ENCODE data around the gene MPZL3. TPM values are rescaled to one million over a fixed set of nuclear protein-coding genes. Genes with fewer than 3 reads are reported as not detected.

The MPZL3 gene
- total and polyA plus RNA-seq, 12 donors: 0.28 to 3.2 (median 0.85) TPM

DNA sequence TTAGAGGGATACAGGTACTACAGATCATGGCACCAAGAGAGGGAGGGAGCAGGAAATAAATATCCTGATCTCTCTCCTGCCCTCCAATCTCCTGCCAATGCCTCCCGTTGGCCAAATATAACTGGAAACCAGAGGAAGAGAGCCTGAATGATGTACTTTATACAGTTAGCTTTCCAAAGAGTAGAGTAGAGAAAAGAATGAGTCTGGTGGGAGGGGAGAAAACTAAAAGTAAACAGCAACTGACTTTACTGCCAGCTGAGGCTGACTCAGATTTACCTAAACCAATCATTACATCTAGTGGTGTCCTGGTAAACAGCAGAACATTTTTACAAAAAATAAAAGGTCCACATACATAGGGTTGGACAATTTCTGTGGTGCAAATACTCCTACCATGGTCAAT lies 5.1 kb downstream of the MPZL3 start:
- peaks cover 4% of the 10 kb centered on the region for H3K27me3 ChIP-seq
- no peaks in the 10 kb centered on the region for H3K9me3 ChIP-seq (replicated peaks in 1 of 3)
- TF ChIP-seq POLR2A (IDR thresholded peaks at IDR 0.05): no peak
- TF ChIP-seq, protein P1, sequence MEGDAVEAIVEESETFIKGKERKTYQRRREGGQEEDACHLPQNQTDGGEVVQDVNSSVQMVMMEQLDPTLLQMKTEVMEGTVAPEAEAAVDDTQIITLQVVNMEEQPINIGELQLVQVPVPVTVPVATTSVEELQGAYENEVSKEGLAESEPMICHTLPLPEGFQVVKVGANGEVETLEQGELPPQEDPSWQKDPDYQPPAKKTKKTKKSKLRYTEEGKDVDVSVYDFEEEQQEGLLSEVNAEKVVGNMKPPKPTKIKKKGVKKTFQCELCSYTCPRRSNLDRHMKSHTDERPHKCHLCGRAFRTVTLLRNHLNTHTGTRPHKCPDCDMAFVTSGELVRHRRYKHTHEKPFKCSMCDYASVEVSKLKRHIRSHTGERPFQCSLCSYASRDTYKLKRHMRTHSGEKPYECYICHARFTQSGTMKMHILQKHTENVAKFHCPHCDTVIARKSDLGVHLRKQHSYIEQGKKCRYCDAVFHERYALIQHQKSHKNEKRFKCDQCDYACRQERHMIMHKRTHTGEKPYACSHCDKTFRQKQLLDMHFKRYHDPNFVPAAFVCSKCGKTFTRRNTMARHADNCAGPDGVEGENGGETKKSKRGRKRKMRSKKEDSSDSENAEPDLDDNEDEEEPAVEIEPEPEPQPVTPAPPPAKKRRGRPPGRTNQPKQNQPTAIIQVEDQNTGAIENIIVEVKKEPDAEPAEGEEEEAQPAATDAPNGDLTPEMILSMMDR (IDR thresholded peaks at IDR 0.05): no peak
- no peaks in the 10 kb centered on the region for H3K36me3 ChIP-seq (replicated peaks in 1 of 2)
- WGBS, 4 donors: 47 to 67% (median 61%) methylated on average over 1 of the region's 1 CpG
- no peak overlapping the region for H3K27ac ChIP-seq
- intact Hi-C loops (cut with DNase I): no loop called here
- H3K4me1 ChIP-seq (replicated peaks in 1 of 2): no peaks in the 10 kb centered on the region
- no peak overlapping the region for H3K4me3 ChIP-seq
- DNase-seq: no peak

DNA sequence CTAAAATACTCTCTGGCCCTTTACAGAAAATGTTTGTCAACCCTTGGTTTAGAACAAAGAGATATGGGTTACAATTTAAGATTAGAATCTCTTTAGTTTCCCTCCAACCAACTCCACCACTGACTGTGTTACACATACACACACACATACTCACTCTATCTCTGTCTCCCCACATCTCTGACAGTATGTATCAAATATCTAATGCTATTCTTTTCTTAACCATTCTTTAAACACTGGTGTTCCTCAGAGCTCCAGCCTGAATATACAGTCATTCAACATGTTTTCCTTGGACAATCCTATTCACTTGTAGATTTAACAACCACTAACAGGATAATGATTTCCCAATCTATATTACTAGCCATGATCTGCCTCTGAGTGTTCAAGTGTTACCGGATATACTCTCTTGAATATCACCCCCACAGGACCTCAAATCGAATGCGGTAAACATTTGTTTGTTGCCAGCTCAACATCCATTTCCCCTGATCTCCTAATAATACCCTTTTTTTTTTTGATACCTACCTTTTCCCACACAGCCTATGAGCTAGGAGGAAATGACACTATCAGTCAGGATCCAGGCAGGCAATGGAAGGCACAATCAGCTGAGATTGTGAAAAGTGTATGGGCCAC lies 6.1 kb downstream of the MPZL3 start:
- WGBS, 4 donors: 88 to 94% (median 90%) methylated on average over 3 of the region's 3 CpGs
- H3K4me3 ChIP-seq: no peak overlapping the region
- no peaks in the 10 kb centered on the region for H3K36me3 ChIP-seq (replicated peaks in 1 of 2)
- intact Hi-C loops (cut with DNase I): no loop called here
- no peak for TF ChIP-seq POLR2A (IDR thresholded peaks at IDR 0.05)
- TF ChIP-seq, protein P1 (IDR thresholded peaks at IDR 0.05): no peak
- no peak for DNase-seq
- H3K27me3 ChIP-seq: peaks cover 4% of the 10 kb centered on the region
- no peaks in the 10 kb centered on the region for H3K9me3 ChIP-seq (replicated peaks in 1 of 3)
- no peak overlapping the region for H3K27ac ChIP-seq
- H3K4me1 ChIP-seq (replicated peaks in 1 of 2): peaks cover 8 to 9% of the 10 kb centered on the region in 2 donors

DNA sequence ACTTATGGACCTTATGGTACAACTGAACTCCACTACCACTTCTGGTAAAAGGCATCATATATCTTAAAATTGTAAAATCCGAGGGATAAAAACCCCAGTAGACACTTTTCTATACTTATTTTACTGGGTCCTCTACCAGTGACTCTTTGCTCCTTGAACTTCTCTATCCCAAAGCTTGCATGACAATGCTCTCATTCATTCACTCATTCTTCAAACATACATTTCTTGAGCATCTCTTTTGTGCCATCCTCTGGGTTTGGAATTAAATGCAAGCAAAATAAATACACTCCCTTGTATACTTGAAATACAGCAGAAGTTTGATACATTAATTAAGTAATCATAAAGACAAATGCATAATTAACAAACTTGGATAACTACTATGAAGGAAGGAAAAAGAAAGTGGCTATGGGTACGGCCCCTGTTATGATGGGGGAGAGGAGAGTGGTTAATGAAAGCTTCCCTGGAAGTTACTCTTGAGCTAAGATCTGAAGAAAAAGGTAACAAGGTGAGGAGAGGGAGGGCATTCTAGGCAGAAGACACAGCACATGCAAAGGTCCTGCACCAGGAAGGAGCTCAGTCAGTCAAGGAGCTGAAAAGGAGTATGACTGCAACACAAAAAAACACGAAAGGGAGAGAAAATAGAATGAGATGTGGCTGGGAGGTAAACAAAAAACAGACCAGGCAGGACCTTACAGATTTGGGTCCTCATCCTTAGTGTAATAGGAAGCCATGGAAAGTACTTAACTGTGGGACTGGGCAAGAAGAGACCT lies 8.0 kb downstream of the MPZL3 start:
- 59 to 69% (median 66%) methylated on average over 3 of the region's 3 CpGs for WGBS, 4 donors
- Histone ChIP-seq H3K27me3 (peaks cover 4% of the 10 kb centered on the region), H3K9me3 (replicated peaks in 1 of 3) (no peaks in the 10 kb centered on the region), H3K4me1 (replicated peaks in 1 of 2) (peaks cover 9 to 12% of the 10 kb centered on the region in 2 donors), H3K27ac (no peak overlapping the region), H3K4me3 (no peak overlapping the region), H3K36me3 (replicated peaks in 1 of 2) (no peaks in the 10 kb centered on the region)
- no peak for DNase-seq
- TF ChIP-seq POLR2A (IDR thresholded peaks at IDR 0.05): no peak
- TF ChIP-seq, protein P1 (IDR thresholded peaks at IDR 0.05): no peak
- intact Hi-C loops (cut with DNase I): no loop called here

DNA sequence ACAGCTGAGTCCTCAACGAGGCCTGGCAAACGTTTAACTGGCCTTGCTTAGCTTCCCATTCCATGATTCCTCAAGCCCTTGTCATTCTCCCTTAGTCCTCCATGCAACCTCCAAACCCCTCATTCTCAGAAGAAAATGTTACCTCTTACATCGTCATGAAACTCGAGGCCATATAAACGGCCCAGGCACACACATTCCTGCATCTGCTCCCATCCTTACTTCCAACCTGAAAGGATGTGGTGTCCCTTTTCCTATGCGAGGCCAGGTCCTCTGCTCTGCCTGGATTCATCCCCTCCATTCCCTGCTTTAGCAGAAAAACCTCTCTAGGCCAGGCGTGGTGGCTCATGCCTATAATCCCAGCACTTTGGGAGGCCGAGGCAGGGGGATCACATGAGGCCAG lies 9.0 kb downstream of the MPZL3 start:
- H3K4me3 ChIP-seq: no peak overlapping the region
- H3K4me1 ChIP-seq (replicated peaks in 1 of 2): peaks cover 9 to 12% of the 10 kb centered on the region in 2 donors
- WGBS, 4 donors: 64 to 77% (median 71%) methylated on average over 7 to 8 of the region's 8 CpGs
- no peaks in the 10 kb centered on the region for H3K36me3 ChIP-seq (replicated peaks in 1 of 2)
- DNase-seq: no peak
- no peak overlapping the region for H3K27ac ChIP-seq
- intact Hi-C loops (cut with DNase I): no loop called here
- peaks cover 4% of the 10 kb centered on the region for H3K27me3 ChIP-seq
- H3K9me3 ChIP-seq (replicated peaks in 1 of 3): no peaks in the 10 kb centered on the region
- TF ChIP-seq POLR2A (IDR thresholded peaks at IDR 0.05): no peak
- TF ChIP-seq, protein P1 (IDR thresholded peaks at IDR 0.05): no peak

Measured in adrenal gland (tissue), 12 donors.